ENCODE data around the gene AKAP6. TPM values are rescaled to one million over a fixed set of nuclear protein-coding genes. Genes with fewer than 3 reads are reported as not detected.

AKAP6 gene
- total and polyA plus RNA-seq, 5 donors from 2014 or later, result 0.07 to 1.1 (median 0.47) TPM

DNA sequence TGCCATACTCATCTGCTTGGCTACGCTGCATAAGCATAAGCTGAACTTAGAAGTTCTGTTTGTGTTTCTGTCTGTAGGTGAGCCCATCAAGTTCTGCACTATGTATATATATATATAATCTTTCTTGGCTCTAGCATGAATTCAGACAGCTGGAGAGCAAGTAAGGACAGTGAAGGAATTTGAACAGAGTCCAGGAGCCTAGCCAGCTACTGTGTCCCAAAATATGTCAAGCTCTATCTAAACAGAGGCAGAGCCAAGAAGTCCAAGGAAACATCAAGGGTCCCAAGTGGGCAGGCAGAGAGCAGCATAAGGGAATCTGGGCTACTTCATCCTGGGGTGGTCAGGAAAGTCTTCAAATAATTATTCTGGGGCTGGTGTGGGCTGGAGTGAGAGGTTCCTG, 491.1 kb downstream of the AKAP6 start:
- Mint-ChIP-seq H3K4me1 (no peaks in the 10 kb centered on the region), H3K36me3 (peaks cover 3% of the 10 kb centered on the region), H3K27ac (no peak overlapping the region), H3K27me3 (peaks cover 4% of the 10 kb centered on the region), H3K4me3 (no peak overlapping the region), H3K9me3 (peaks cover 0 to 5% (median 0%) of the 10 kb centered on the region in 7 donors)
- Histone ChIP-seq H3K4me1 (ENCODE audit: control insufficient read depth, insufficient read depth, low read length, poor library complexity, severe bottlenecking) (no peaks in the 10 kb centered on the region), H3K9me3 (ENCODE audit: control insufficient read depth in 2 of 2, low read length in 2 of 2) (no peaks in the 10 kb centered on the region), H3K4me3 (ENCODE audit: low read depth, low read length) (no peak overlapping the region), H3K27ac (ENCODE audit: insufficient read depth, low read length, poor library complexity, severe bottlenecking) (no peak overlapping the region), H3K27me3 (ENCODE audit: control insufficient read depth, insufficient read depth, low read length) (no peaks in the 10 kb centered on the region), H3K36me3 (ENCODE audit: control insufficient read depth, insufficient read depth, low read length) (no peaks in the 10 kb centered on the region)
- no peak for ATAC-seq (ENCODE audit: low read depth in 2 of 2)
- no peak for DNase-seq

DNA sequence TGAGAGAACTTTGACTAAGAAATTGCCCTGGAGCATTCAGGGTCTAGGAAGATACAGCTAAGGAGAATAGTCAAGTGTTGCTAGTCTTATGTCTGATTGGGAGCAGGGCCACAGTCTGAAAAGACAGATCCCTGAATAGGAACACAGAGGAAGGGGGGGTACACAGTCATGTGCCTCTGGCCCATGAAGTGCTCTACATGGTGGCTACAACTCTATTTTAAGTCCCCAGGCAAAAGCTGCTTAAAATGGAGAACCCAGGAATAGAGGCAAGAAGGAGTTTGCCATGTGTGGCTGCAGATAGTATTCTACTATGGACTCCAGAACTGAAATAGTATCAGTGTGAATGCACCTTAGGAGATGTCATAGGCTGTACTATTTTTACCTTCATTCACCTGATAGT, 491.6 kb downstream of the AKAP6 start:
- no peak overlapping the region for H3K4me3 ChIP-seq (ENCODE audit: low read depth, low read length)
- DNase-seq (no peak), ATAC-seq (ENCODE audit: low read depth in 2 of 2) (no peak)
- no peak overlapping the region for H3K27ac ChIP-seq (ENCODE audit: insufficient read depth, low read length, poor library complexity, severe bottlenecking)
- H3K27me3 Mint-ChIP-seq, result peaks cover 4% of the 10 kb centered on the region
- peaks cover 0 to 5% (median 0%) of the 10 kb centered on the region in 7 donors for H3K9me3 Mint-ChIP-seq
- H3K4me3 Mint-ChIP-seq, result no peak overlapping the region
- H3K36me3 Mint-ChIP-seq, result peaks cover 3% of the 10 kb centered on the region
- no peaks in the 10 kb centered on the region for H3K4me1 Mint-ChIP-seq
- no peak overlapping the region for H3K27ac Mint-ChIP-seq
- H3K36me3 ChIP-seq (ENCODE audit: control insufficient read depth, insufficient read depth, low read length), result no peaks in the 10 kb centered on the region
- no peaks in the 10 kb centered on the region for H3K4me1 ChIP-seq (ENCODE audit: control insufficient read depth, insufficient read depth, low read length, poor library complexity, severe bottlenecking)
- H3K9me3 ChIP-seq (ENCODE audit: control insufficient read depth in 2 of 2, low read length in 2 of 2), result no peaks in the 10 kb centered on the region
- H3K27me3 ChIP-seq (ENCODE audit: control insufficient read depth, insufficient read depth, low read length), result no peaks in the 10 kb centered on the region

DNA sequence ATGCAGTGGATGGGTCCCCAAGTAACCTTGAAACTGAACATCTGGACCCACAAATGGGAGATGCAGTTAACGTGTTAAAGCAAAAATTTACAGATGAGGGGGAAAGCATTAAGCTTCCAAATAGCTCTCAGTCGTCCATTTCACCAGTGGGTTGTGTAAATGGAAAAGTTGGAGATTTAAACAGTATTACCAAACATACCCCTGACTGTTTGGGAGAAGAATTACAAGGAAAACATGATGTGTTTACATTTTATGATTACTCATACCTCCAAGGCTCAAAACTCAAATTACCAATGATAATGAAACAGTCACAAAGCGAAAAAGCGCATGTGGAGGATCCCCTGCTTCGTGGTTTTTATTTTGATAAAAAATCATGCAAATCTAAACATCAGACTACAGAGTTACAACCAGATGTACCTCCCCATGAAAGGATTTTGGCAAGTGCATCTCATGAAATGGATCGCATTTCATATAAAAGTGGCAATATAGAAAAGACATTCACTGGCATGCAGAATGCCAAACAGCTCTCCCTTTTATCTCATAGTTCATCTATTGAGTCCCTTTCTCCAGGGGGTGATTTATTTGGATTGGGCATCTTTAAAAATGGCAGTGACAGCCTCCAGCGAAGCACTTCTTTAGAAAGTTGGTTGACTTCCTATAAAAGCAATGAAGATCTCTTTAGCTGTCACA, 493.0 kb downstream of the AKAP6 start:
- Mint-ChIP-seq H3K9me3 (peaks cover 0 to 5% (median 0%) of the 10 kb centered on the region in 7 donors), H3K4me1 (no peaks in the 10 kb centered on the region), H3K27me3 (peaks cover 4% of the 10 kb centered on the region), H3K36me3 (peaks cover 3% of the 10 kb centered on the region), H3K27ac (no peak overlapping the region), H3K4me3 (no peak overlapping the region)
- no peak overlapping the region for H3K27ac ChIP-seq (ENCODE audit: insufficient read depth, low read length, poor library complexity, severe bottlenecking)
- H3K27me3 ChIP-seq (ENCODE audit: control insufficient read depth, insufficient read depth, low read length), result no peaks in the 10 kb centered on the region
- no peak for ATAC-seq (ENCODE audit: low read depth in 2 of 2)
- no peaks in the 10 kb centered on the region for H3K9me3 ChIP-seq (ENCODE audit: control insufficient read depth in 2 of 2, low read length in 2 of 2)
- no peak for DNase-seq
- H3K4me1 ChIP-seq (ENCODE audit: control insufficient read depth, insufficient read depth, low read length, poor library complexity, severe bottlenecking), result no peaks in the 10 kb centered on the region
- no peak overlapping the region for H3K4me3 ChIP-seq (ENCODE audit: low read depth, low read length)
- no peaks in the 10 kb centered on the region for H3K36me3 ChIP-seq (ENCODE audit: control insufficient read depth, insufficient read depth, low read length)

DNA sequence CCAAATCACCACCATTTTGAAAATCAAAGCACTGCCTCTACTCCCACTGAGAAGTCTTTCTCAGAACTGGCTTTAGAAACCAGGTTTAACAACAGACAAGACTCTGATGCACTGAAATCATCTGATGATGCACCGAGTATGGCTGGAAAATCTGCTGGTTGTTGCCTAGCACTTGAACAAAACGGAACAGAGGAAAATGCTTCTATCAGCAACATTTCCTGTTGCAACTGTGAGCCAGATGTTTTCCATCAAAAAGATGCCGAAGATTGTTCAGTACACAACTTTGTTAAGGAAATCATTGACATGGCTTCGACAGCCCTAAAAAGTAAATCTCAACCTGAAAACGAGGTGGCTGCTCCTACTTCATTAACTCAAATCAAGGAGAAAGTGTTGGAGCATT, 494.6 kb downstream of the AKAP6 start:
- peaks cover 3% of the 10 kb centered on the region for H3K36me3 Mint-ChIP-seq

DNA sequence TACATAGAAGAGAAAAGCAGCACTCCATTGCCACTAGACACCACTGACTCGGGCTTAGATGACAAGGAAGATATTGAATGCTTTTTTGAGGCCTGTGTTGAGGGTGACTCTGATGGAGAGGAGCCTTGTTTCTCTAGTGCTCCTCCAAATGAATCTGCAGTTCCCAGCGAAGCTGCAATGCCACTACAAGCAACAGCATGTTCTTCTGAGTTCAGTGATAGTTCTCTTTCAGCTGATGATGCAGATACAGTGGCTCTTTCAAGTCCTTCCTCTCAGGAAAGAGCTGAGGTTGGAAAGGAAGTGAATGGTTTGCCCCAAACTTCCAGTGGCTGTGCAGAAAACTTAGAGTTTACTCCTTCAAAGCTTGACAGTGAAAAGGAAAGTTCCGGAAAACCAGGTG, 495.1 kb downstream of the AKAP6 start:
- Histone ChIP-seq H3K4me3 (ENCODE audit: low read depth, low read length) (no peak overlapping the region), H3K36me3 (ENCODE audit: control insufficient read depth, insufficient read depth, low read length) (no peaks in the 10 kb centered on the region), H3K4me1 (ENCODE audit: control insufficient read depth, insufficient read depth, low read length, poor library complexity, severe bottlenecking) (no peaks in the 10 kb centered on the region), H3K27me3 (ENCODE audit: control insufficient read depth, insufficient read depth, low read length) (no peaks in the 10 kb centered on the region), H3K9me3 (ENCODE audit: control insufficient read depth in 2 of 2, low read length in 2 of 2) (no peaks in the 10 kb centered on the region), H3K27ac (ENCODE audit: insufficient read depth, low read length, poor library complexity, severe bottlenecking) (no peak overlapping the region)
- H3K9me3 Mint-ChIP-seq, result peaks cover 0 to 5% (median 0%) of the 10 kb centered on the region in 7 donors
- peaks cover 4% of the 10 kb centered on the region for H3K27me3 Mint-ChIP-seq
- H3K4me1 Mint-ChIP-seq, result no peaks in the 10 kb centered on the region
- peaks cover 3% of the 10 kb centered on the region for H3K36me3 Mint-ChIP-seq
- H3K27ac Mint-ChIP-seq, result no peak overlapping the region
- no peak overlapping the region for H3K4me3 Mint-ChIP-seq
- ATAC-seq (ENCODE audit: low read depth in 2 of 2) (no peak), DNase-seq (no peak)

More for the DNA sequence above, 494.6 kb downstream of the AKAP6 start:
- H3K9me3 ChIP-seq (ENCODE audit: control insufficient read depth in 2 of 2, low read length in 2 of 2), result no peaks in the 10 kb centered on the region
- H3K27ac Mint-ChIP-seq, result no peak overlapping the region
- peaks cover 4% of the 10 kb centered on the region for H3K27me3 Mint-ChIP-seq
- no peaks in the 10 kb centered on the region for H3K4me1 ChIP-seq (ENCODE audit: control insufficient read depth, insufficient read depth, low read length, poor library complexity, severe bottlenecking)
- no peaks in the 10 kb centered on the region for H3K36me3 ChIP-seq (ENCODE audit: control insufficient read depth, insufficient read depth, low read length)
- no peak overlapping the region for H3K4me3 Mint-ChIP-seq
- H3K4me1 Mint-ChIP-seq, result no peaks in the 10 kb centered on the region
- no peak for ATAC-seq (ENCODE audit: low read depth in 2 of 2)
- H3K9me3 Mint-ChIP-seq, result peaks cover 0 to 5% (median 0%) of the 10 kb centered on the region in 7 donors
- H3K27ac ChIP-seq (ENCODE audit: insufficient read depth, low read length, poor library complexity, severe bottlenecking), result no peak overlapping the region
- DNase-seq, result no peak
- H3K4me3 ChIP-seq (ENCODE audit: low read depth, low read length), result no peak overlapping the region
- no peaks in the 10 kb centered on the region for H3K27me3 ChIP-seq (ENCODE audit: control insufficient read depth, insufficient read depth, low read length)

DNA sequence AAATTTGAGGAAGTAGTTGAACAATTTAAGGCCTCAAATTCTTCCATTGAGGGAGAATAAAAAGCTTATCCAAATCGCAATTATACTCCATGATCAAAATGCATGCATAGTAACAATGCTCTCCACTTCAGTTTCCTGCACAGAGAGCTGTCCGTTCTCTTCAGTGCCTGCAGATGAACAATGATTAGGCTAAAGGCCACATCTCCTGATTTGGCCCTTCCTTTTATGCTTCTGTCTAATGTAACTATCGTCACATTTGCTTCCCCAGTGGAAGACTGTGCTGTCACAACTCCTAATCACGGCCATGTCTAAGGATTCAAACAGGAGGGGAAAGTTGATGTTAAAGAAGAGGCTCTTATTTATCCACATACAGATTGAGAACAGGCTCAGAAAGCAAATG, 496.0 kb downstream of the AKAP6 start:
- Histone ChIP-seq H3K9me3 (ENCODE audit: control insufficient read depth in 2 of 2, low read length in 2 of 2) (no peaks in the 10 kb centered on the region), H3K4me1 (ENCODE audit: control insufficient read depth, insufficient read depth, low read length, poor library complexity, severe bottlenecking) (no peaks in the 10 kb centered on the region), H3K27ac (ENCODE audit: insufficient read depth, low read length, poor library complexity, severe bottlenecking) (no peak overlapping the region), H3K36me3 (ENCODE audit: control insufficient read depth, insufficient read depth, low read length) (no peaks in the 10 kb centered on the region), H3K4me3 (ENCODE audit: low read depth, low read length) (no peak overlapping the region), H3K27me3 (ENCODE audit: control insufficient read depth, insufficient read depth, low read length) (no peaks in the 10 kb centered on the region)
- no peak for DNase-seq
- Mint-ChIP-seq H3K4me3 (no peak overlapping the region), H3K4me1 (no peaks in the 10 kb centered on the region), H3K9me3 (peaks cover 0 to 4% (median 0%) of the 10 kb centered on the region in 7 donors), H3K36me3 (peaks cover 3% of the 10 kb centered on the region), H3K27me3 (peaks cover 6% of the 10 kb centered on the region), H3K27ac (no peak overlapping the region)
- ATAC-seq (ENCODE audit: low read depth in 2 of 2), result no peak

DNA sequence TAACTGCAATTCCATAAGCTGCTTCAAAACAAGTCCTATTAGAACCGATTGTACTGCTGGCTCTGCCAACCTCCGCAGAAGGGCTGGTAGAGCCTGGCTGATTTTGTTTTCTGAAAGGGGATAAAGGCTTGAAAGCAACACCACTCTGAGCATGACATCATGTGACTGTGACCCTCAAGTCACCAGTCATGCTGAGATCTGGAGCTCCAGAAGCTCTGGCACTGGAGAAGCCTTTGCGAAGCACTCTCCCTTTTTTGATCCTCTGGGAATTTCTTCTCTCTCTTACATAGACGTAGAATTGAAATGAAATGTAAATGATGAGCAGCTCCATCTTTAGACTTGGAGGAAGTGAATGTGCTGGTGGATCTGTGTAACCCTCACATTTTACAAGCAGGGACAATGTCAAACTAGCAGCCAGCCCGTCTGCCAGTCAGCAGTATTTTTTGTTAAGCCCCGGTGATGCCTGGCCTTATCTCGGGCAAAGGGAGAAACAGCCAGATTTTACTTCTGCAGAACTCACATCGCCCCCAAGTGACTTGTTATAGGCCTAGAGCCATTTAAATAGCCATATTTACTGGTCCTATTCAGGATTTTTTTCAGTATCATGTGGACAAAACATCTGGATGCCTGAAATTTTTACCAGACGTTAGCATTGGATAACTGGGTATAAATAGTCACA, 497.4 kb downstream of the AKAP6 start:
- Mint-ChIP-seq H3K4me1 (no peaks in the 10 kb centered on the region), H3K36me3 (peaks cover 3% of the 10 kb centered on the region), H3K27ac (no peak overlapping the region), H3K9me3 (peaks cover 0 to 5% (median 0%) of the 10 kb centered on the region in 7 donors), H3K27me3 (peaks cover 4% of the 10 kb centered on the region), H3K4me3 (no peak overlapping the region)
- no peaks in the 10 kb centered on the region for H3K36me3 ChIP-seq (ENCODE audit: control insufficient read depth, insufficient read depth, low read length)
- no peak overlapping the region for H3K27ac ChIP-seq (ENCODE audit: insufficient read depth, low read length, poor library complexity, severe bottlenecking)
- ATAC-seq (ENCODE audit: low read depth in 2 of 2), result no peak
- H3K4me3 ChIP-seq (ENCODE audit: low read depth, low read length), result no peak overlapping the region
- H3K9me3 ChIP-seq (ENCODE audit: control insufficient read depth in 2 of 2, low read length in 2 of 2), result no peaks in the 10 kb centered on the region
- DNase-seq, result no peak
- H3K27me3 ChIP-seq (ENCODE audit: control insufficient read depth, insufficient read depth, low read length), result no peaks in the 10 kb centered on the region
- no peaks in the 10 kb centered on the region for H3K4me1 ChIP-seq (ENCODE audit: control insufficient read depth, insufficient read depth, low read length, poor library complexity, severe bottlenecking)

DNA sequence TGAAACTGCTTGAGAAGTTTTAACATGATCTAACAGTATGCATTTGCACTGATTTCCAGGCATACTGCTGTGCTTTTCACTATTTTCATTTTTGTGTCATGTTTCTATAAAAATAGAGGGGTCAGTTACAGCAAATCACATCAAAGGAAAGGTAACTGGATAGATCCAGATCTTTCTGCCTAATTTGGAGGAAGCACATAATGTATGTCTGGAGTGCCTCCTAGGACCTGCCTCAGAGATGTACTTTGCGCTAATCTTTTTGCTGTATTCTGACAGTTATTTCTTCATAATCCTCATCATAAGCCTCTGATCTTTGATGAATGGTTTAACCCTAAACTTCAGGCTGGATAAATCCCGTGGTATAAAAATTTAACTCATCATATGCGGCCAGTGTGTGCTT, 498.4 kb downstream of the AKAP6 start:
- no peaks in the 10 kb centered on the region for H3K4me1 ChIP-seq (ENCODE audit: control insufficient read depth, insufficient read depth, low read length, poor library complexity, severe bottlenecking)
- peaks cover 0 to 5% (median 0%) of the 10 kb centered on the region in 7 donors for H3K9me3 Mint-ChIP-seq
- peaks cover 4% of the 10 kb centered on the region for H3K27me3 Mint-ChIP-seq
- no peaks in the 10 kb centered on the region for H3K36me3 ChIP-seq (ENCODE audit: control insufficient read depth, insufficient read depth, low read length)
- H3K27ac Mint-ChIP-seq, result no peak overlapping the region
- no peak for DNase-seq
- peak overlapping the region in 1 of 4 donors; percentile 49 for H3K4me3 Mint-ChIP-seq
- ATAC-seq (ENCODE audit: low read depth in 2 of 2), result no peak
- H3K9me3 ChIP-seq (ENCODE audit: control insufficient read depth in 2 of 2, low read length in 2 of 2), result no peaks in the 10 kb centered on the region
- peaks cover 3% of the 10 kb centered on the region for H3K36me3 Mint-ChIP-seq
- no peaks in the 10 kb centered on the region for H3K27me3 ChIP-seq (ENCODE audit: control insufficient read depth, insufficient read depth, low read length)
- no peaks in the 10 kb centered on the region for H3K4me1 Mint-ChIP-seq
- no peak overlapping the region for H3K27ac ChIP-seq (ENCODE audit: insufficient read depth, low read length, poor library complexity, severe bottlenecking)
- no peak overlapping the region for H3K4me3 ChIP-seq (ENCODE audit: low read depth, low read length)

Data from CD4-positive, CD25-positive, alpha-beta regulatory T cell (primary cell).